Measurements from ENCODE around the gene DAZAP1.

GRCh38 chr19:1383017-1383311, 24.4 kb upstream of the DAZAP1 start:
- no peak for TF ChIP-seq SUZ12 (IDR thresholded peaks at IDR 0.05; ENCODE audit: extremely low read depth, insufficient read depth, insufficient read length)
- TF ChIP-seq YY1 (IDR thresholded peaks at IDR 0.05; ENCODE audit: insufficient read depth, insufficient read length) = no peak
